D721Med (cell line): Measurements from ENCODE around the gene MAP4K4.

Experiments
- DNase-seq: peaks from one replicate; pipeline ENCODE4 v3.0.0; 2011; ENCODE audit warnings: low spot score; ENCODE audit not compliant: insufficient read length
- FAIRE-seq: peaks from 2 replicates; lab custom pipeline; 2011; peaks lifted over from hg19 to GRCh38; lab: Jason Lieb, UNC
- CTCF ChIP-seq: IDR thresholded peaks from 2 replicates; pipeline ENCODE4 v1.5.1; 2012; ENCODE audit warnings: mild to moderate bottlenecking, control low read depth; ENCODE audit not compliant: insufficient read depth; ENCODE audit errors: missing control alignments

MAP4K4 gene

GRCh38 chr2:101841679-101842327, 144.3 kb downstream of the MAP4K4 start:
- FAIRE-seq (no peak), DNase-seq (no peak)
- no peak for TF ChIP-seq CTCF

DNA sequence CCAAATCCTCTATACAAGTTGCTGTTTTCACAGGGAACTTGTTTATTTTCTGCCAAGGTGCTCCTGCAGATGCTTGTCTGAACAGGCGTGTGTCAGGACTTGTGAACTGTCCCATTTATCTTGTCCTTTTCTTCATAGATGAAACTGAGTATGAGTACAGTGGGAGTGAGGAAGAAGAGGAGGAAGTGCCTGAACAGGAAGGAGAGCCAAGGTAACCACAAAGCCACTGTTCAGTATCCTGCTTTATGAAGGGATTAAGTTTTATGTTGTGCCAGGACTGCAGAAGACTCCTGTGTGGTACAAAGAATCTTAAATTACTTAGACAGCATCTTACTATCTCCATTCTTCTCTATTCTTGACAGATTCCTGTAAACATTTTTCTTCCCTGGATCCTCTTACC, 145.0 kb downstream of the MAP4K4 start:
- FAIRE-seq = no peak
- no peak for TF ChIP-seq CTCF
- no peak for DNase-seq

GRCh38 chr2:101843048-101843447, 145.5 kb downstream of the MAP4K4 start:
- no peak for DNase-seq

DNA sequence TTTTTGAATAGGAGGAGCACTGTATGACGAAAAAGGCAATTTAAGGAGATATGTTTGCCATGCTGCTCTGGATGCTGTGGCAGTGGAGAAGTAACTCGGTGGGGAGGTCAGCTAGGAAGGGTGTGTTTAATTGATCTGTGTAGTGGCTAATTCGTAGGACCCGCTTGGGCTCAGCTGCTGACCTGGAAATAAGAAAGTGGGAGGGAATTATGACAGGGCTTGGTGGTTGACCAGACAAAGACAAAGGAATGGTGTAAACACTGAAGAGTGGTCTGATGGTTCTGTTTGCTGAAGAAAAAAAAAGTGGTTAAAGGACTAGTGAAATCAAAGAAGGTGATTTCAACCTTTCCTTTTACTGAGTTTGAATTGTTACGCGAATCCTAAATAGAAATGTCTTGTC, 146.0 kb downstream of the MAP4K4 start:
- FAIRE-seq (no peak), DNase-seq (no peak)
- no peak for TF ChIP-seq CTCF

More at GRCh38 chr2:101843048-101843447, 145.5 kb downstream of the MAP4K4 start:
- TF ChIP-seq CTCF = no peak
- FAIRE-seq = no peak

DNA sequence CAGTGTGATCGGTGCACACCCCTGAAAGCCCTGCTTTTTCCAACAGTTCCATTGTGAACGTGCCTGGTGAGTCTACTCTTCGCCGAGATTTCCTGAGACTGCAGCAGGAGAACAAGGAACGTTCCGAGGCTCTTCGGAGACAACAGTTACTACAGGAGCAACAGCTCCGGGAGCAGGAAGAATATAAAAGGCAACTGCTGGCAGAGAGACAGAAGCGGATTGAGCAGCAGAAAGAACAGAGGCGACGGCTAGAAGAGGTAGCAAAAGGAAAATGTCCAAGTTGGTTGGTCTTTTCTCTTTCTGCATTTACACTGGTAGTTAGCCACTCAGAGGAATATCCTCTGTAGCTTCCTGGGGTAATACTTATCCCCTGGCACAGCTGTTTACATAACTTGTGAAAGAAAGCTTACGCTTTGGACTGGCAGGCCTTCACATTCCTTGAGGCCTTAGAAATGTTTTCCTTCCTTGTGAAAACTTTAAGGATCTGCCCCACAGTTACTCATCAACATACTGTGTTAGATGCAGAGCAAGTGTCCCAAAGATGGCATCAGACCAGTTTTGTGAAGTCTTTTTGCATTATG, 146.6 kb downstream of the MAP4K4 start:
- FAIRE-seq (no peak), DNase-seq (no peak)
- no peak for TF ChIP-seq CTCF

- TF ChIP-seq CTCF = no peak
- no peak for FAIRE-seq
- no peak for DNase-seq
Observed at GRCh38 chr2:101846973-101847372, 149.5 kb downstream of the MAP4K4 start.

DNA sequence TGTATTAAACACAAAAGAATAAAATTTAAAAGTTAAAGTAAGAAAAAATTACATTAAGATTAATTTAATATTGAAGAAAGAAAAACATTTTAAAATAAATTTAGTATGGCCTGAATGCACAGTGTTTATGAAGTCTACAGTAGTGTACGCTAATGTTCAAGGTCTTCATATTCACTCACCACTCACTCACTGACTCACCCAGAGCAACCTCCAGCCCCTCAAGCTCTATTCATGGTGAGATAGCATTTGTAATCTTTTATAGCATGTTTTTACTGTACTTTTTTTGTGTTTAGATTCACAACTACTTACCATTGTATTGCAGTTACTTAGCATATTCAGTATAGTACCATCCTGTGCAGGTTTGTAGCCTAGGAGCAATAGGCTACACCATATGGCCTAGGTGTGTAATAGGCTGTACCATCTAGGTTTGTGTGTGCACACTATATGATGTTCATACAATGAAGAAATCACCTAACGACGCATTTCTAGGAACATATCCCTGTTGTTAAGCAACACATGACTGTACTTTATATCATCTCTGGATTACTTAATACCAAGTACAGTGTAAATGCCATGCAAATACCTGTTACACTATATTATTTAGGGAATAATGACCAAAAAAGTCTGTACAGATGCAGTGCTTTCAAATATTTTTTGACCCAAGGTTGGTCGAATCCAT, 150.3 kb downstream of the MAP4K4 start:
- no peak for FAIRE-seq
- no peak for DNase-seq
- no peak for TF ChIP-seq CTCF
